ENCODE results near the gene XPA. TPM values are rescaled to one million over a fixed set of nuclear protein-coding genes. Genes with fewer than 3 reads are reported as not detected.
A peak's percentile ranks its signal among the peaks of the same experiment; 100 is the strongest.

The XPA gene
- total and polyA plus RNA-seq, 3 experiments from 2014 or later = 11.2 to 37.9 (median 13.0) TPM

- no peak overlapping the region for H3K4me3 ChIP-seq (ENCODE audit: low read length)
- ChIA-PET CTCF (no interaction called here), POLR2A (no interaction called here)
These were observed 56.8 kb downstream of the XPA start for GRCh38 chr9:97640325-97640724.

GRCh38 chr9:97638666-97639065, 58.5 kb downstream of the XPA start:
- ChIA-PET POLR2A (no interaction called here), CTCF (interaction anchor here (0.9 kb wide), 1 partner anchor 11 kb away, joined by 3 read pairs; no protein-coding TSS in a partner anchor)
- peaks cover 0 to 2% (median 0%) of the 10 kb centered on the region in 5 donors for H3K9me3 Mint-ChIP-seq
- H3K4me1 ChIP-seq (ENCODE audit: insufficient read depth, low read length) = peaks cover 45% of the 10 kb centered on the region
- no peaks in the 10 kb centered on the region for H3K27me3 ChIP-seq (ENCODE audit: insufficient read depth, low read length, poor library complexity, severe bottlenecking)
- peak overlapping the region in 3 of 8 donors; percentile 9 to 67 (median 25) for H3K27ac Mint-ChIP-seq
- peaks cover 8% of the 10 kb centered on the region for H3K36me3 ChIP-seq (ENCODE audit: insufficient read depth, low read length)
- no peaks in the 10 kb centered on the region for H3K27me3 Mint-ChIP-seq
- H3K4me3 ChIP-seq (ENCODE audit: low read length) = no peak overlapping the region
- peaks cover 4 to 50% (median 9%) of the 10 kb centered on the region in 3 donors for H3K36me3 Mint-ChIP-seq
- DNase-seq = no peak
- H3K9me3 ChIP-seq (ENCODE audit: low read length) = no peaks in the 10 kb centered on the region
- H3K4me3 Mint-ChIP-seq = peak overlapping the region in 1 of 7 donors; percentile 7
- no peak overlapping the region for H3K27ac ChIP-seq (ENCODE audit: low read depth, low read length)
- peaks cover 62 to 78% (median 75%) of the 10 kb centered on the region in 3 donors for H3K4me1 Mint-ChIP-seq

More at GRCh38 chr9:97640325-97640724, 56.8 kb downstream of the XPA start:
- Histone ChIP-seq H3K9me3 (ENCODE audit: low read length) (no peaks in the 10 kb centered on the region), H3K36me3 (ENCODE audit: insufficient read depth, low read length) (peaks cover 22% of the 10 kb centered on the region), H3K27ac (ENCODE audit: low read depth, low read length) (no peak overlapping the region), H3K4me1 (ENCODE audit: insufficient read depth, low read length) (peaks cover 35% of the 10 kb centered on the region), H3K27me3 (ENCODE audit: insufficient read depth, low read length, poor library complexity, severe bottlenecking) (no peaks in the 10 kb centered on the region)
- Mint-ChIP-seq H3K36me3 (peaks cover 5 to 54% (median 13%) of the 10 kb centered on the region in 3 donors), H3K4me1 (peaks cover 51 to 66% (median 63%) of the 10 kb centered on the region in 3 donors), H3K9me3 (peaks cover 0 to 2% (median 0%) of the 10 kb centered on the region in 5 donors), H3K27me3 (no peaks in the 10 kb centered on the region), H3K4me3 (no peak overlapping the region), H3K27ac (peak overlapping the region in 2 of 8 donors; percentile 18 to 69)
- DNase-seq = no peak

- ChIA-PET POLR2A (no interaction called here), CTCF (no interaction called here)
- Mint-ChIP-seq H3K27ac (peak overlapping the region in 5 of 8 donors; percentile 4 to 64 (median 52)), H3K4me1 (peaks cover 71 to 87% (median 79%) of the 10 kb centered on the region in 3 donors), H3K9me3 (peaks cover 0 to 2% (median 0%) of the 10 kb centered on the region in 5 donors), H3K4me3 (peak overlapping the region; percentile 8 to 72 (median 32)), H3K27me3 (no peaks in the 10 kb centered on the region), H3K36me3 (peaks cover 0 to 47% (median 1%) of the 10 kb centered on the region in 3 donors)
- Histone ChIP-seq H3K4me1 (ENCODE audit: insufficient read depth, low read length) (peaks cover 53% of the 10 kb centered on the region), H3K9me3 (ENCODE audit: low read length) (no peaks in the 10 kb centered on the region), H3K36me3 (ENCODE audit: insufficient read depth, low read length) (no peaks in the 10 kb centered on the region), H3K4me3 (ENCODE audit: low read length) (no peak overlapping the region), H3K27me3 (ENCODE audit: insufficient read depth, low read length, poor library complexity, severe bottlenecking) (no peaks in the 10 kb centered on the region), H3K27ac (ENCODE audit: low read depth, low read length) (no peak overlapping the region)
- no peak for DNase-seq
These were observed 60.2 kb downstream of the XPA start for GRCh38 chr9:97636903-97637302.

- Histone ChIP-seq H3K27ac (ENCODE audit: low read depth, low read length) (peak overlapping the region; percentile 89), H3K27me3 (ENCODE audit: insufficient read depth, low read length, poor library complexity, severe bottlenecking) (no peaks in the 10 kb centered on the region), H3K4me3 (ENCODE audit: low read length) (peak overlapping the region; percentile 75), H3K9me3 (ENCODE audit: low read length) (no peaks in the 10 kb centered on the region), H3K36me3 (ENCODE audit: insufficient read depth, low read length) (no peaks in the 10 kb centered on the region), H3K4me1 (ENCODE audit: insufficient read depth, low read length) (peaks cover 57% of the 10 kb centered on the region)
- Mint-ChIP-seq H3K9me3 (peaks cover 0 to 2% (median 0%) of the 10 kb centered on the region in 5 donors), H3K27me3 (no peaks in the 10 kb centered on the region), H3K36me3 (peaks cover 0 to 33% (median 1%) of the 10 kb centered on the region in 3 donors), H3K27ac (peak overlapping the region; percentile 72 to 100 (median 99)), H3K4me1 (peaks cover 62 to 83% (median 77%) of the 10 kb centered on the region in 3 donors), H3K4me3 (peak overlapping the region; percentile 95 to 99 (median 98))
- ChIA-PET POLR2A (no interaction called here), CTCF (no interaction called here)
- DNase-seq = no peak
These were observed 62.1 kb downstream of the XPA start for GRCh38 chr9:97635026-97635425.

- Mint-ChIP-seq H3K27ac (peak overlapping the region; percentile 99 to 100 (median 100)), H3K4me3 (peak overlapping the region; percentile 95 to 99 (median 98)), H3K36me3 (peaks cover 0 to 31% (median 1%) of the 10 kb centered on the region in 3 donors), H3K4me1 (peaks cover 57 to 81% (median 73%) of the 10 kb centered on the region in 3 donors), H3K9me3 (peaks cover 0 to 2% (median 0%) of the 10 kb centered on the region in 5 donors), H3K27me3 (no peaks in the 10 kb centered on the region)
- Histone ChIP-seq H3K9me3 (ENCODE audit: low read length) (no peaks in the 10 kb centered on the region), H3K36me3 (ENCODE audit: insufficient read depth, low read length) (no peaks in the 10 kb centered on the region), H3K4me1 (ENCODE audit: insufficient read depth, low read length) (peaks cover 53% of the 10 kb centered on the region), H3K27ac (ENCODE audit: low read depth, low read length) (peak overlapping the region; percentile 89), H3K4me3 (ENCODE audit: low read length) (peak overlapping the region; percentile 75), H3K27me3 (ENCODE audit: insufficient read depth, low read length, poor library complexity, severe bottlenecking) (no peaks in the 10 kb centered on the region)
- ChIA-PET CTCF (interaction anchor here (0.8 to 2.8 kb wide), 10 partner anchors 15 to 623 kb away, joined by 3 to 19 read pairs (median 5); partner anchors contain the start of genes TDRD7 and XPA), POLR2A (interaction anchor here (0.9 to 2.4 kb wide), 7 partner anchors 59 to 622 kb away, joined by 3 to 22 read pairs (median 8); partner anchors contain the start of genes ANP32B, TBC1D2, TDRD7 and TRMO)
- DNase-seq = peak in 1 of 5 donors; percentile 16
These were observed 63.2 kb downstream of the XPA start for GRCh38 chr9:97633859-97634490.

GRCh38 chr9:97632985-97633858, 63.9 kb downstream of the XPA start, which contains the start of the genes NCBP1 and TSTD2:
TSS of gene NCBP1 (plus strand) at chr9:97633821. CDS start at chr9:97633882, 61 bp downstream.
TSS of gene TSTD2 (minus strand) at chr9:97633368. CDS start at chr9:97627562, 5,806 bp downstream.
- H3K27ac Mint-ChIP-seq = peak within 1 kb of the TSS; percentile 99 to 100 (median 100)

GRCh38 chr9:97632248-97632984, 64.7 kb downstream of the XPA start:
- peak in 1 of 5 donors; percentile 15 for DNase-seq
- H3K27ac Mint-ChIP-seq = peak overlapping the region; percentile 99 to 100 (median 100)
- H3K4me1 Mint-ChIP-seq = peaks cover 45 to 74% (median 61%) of the 10 kb centered on the region in 3 donors
- no peaks in the 10 kb centered on the region for H3K36me3 ChIP-seq (ENCODE audit: insufficient read depth, low read length)
- H3K9me3 Mint-ChIP-seq = no peaks in the 10 kb centered on the region
- no peaks in the 10 kb centered on the region for H3K27me3 Mint-ChIP-seq
- H3K9me3 ChIP-seq (ENCODE audit: low read length) = no peaks in the 10 kb centered on the region
- peak overlapping the region; percentile 75 for H3K4me3 ChIP-seq (ENCODE audit: low read length)
- ChIA-PET POLR2A (interaction anchor here (0.6 to 2.4 kb wide), 11 partner anchors 16 to 623 kb away, joined by 3 to 22 read pairs (median 4); partner anchors contain the start of genes ANP32B, NANS, TBC1D2 and TDRD7), CTCF (interaction anchor here (0.9 to 2.8 kb wide), 5 partner anchors 14 to 245 kb away, joined by 3 to 19 read pairs (median 7); no protein-coding TSS in a partner anchor)
- H3K27ac ChIP-seq (ENCODE audit: low read depth, low read length) = peak overlapping the region; percentile 89
- H3K4me1 ChIP-seq (ENCODE audit: insufficient read depth, low read length) = peaks cover 39% of the 10 kb centered on the region
- no peaks in the 10 kb centered on the region for H3K27me3 ChIP-seq (ENCODE audit: insufficient read depth, low read length, poor library complexity, severe bottlenecking)
- H3K36me3 Mint-ChIP-seq = peaks cover 0 to 33% (median 1%) of the 10 kb centered on the region in 3 donors
- H3K4me3 Mint-ChIP-seq = peak overlapping the region; percentile 95 to 99 (median 98)

More at GRCh38 chr9:97632985-97633858, 63.9 kb downstream of the XPA start, which contains the start of the genes NCBP1 and TSTD2:
- peaks cover 0 to 29% (median 1%) of the 10 kb centered on the region in 3 donors for H3K36me3 Mint-ChIP-seq
- Histone ChIP-seq H3K4me3 (ENCODE audit: low read length) (peak within 1 kb of the TSS; percentile 75), H3K36me3 (ENCODE audit: insufficient read depth, low read length) (no peaks in the 10 kb centered on the region), H3K27ac (ENCODE audit: low read depth, low read length) (peak within 1 kb of the TSS; percentile 89), H3K4me1 (ENCODE audit: insufficient read depth, low read length) (peaks cover 46% of the 10 kb centered on the region), H3K27me3 (ENCODE audit: insufficient read depth, low read length, poor library complexity, severe bottlenecking) (no peaks in the 10 kb centered on the region), H3K9me3 (ENCODE audit: low read length) (no peaks in the 10 kb centered on the region)
- ChIA-PET POLR2A (interaction anchor here (0.6 to 2.4 kb wide), 19 partner anchors 13 to 1866 kb away, joined by 3 to 22 read pairs (median 4); partner anchors contain the start of genes ANP32B, NANS, TBC1D2 and TDRD7), CTCF (interaction anchor here (0.8 to 2.8 kb wide), 10 partner anchors 15 to 623 kb away, joined by 3 to 19 read pairs (median 5); partner anchors contain the start of genes TDRD7 and XPA)
- peaks cover 0 to under 1% (median 0%) of the 10 kb centered on the region in 5 donors for H3K9me3 Mint-ChIP-seq
- DNase-seq = peak; percentile 90 to 98 (median 98)
- H3K27me3 Mint-ChIP-seq = no peaks in the 10 kb centered on the region
- peaks cover 49 to 76% (median 69%) of the 10 kb centered on the region in 3 donors for H3K4me1 Mint-ChIP-seq
- H3K4me3 Mint-ChIP-seq = peak within 1 kb of the TSS; percentile 95 to 99 (median 98)
